ENCODE measurements around the gene KIAA1958.

GRCh38 chr9:112552229-112553056 lies 65.8 kb downstream of the KIAA1958 start:
- TF ChIP-seq, protein P1, sequence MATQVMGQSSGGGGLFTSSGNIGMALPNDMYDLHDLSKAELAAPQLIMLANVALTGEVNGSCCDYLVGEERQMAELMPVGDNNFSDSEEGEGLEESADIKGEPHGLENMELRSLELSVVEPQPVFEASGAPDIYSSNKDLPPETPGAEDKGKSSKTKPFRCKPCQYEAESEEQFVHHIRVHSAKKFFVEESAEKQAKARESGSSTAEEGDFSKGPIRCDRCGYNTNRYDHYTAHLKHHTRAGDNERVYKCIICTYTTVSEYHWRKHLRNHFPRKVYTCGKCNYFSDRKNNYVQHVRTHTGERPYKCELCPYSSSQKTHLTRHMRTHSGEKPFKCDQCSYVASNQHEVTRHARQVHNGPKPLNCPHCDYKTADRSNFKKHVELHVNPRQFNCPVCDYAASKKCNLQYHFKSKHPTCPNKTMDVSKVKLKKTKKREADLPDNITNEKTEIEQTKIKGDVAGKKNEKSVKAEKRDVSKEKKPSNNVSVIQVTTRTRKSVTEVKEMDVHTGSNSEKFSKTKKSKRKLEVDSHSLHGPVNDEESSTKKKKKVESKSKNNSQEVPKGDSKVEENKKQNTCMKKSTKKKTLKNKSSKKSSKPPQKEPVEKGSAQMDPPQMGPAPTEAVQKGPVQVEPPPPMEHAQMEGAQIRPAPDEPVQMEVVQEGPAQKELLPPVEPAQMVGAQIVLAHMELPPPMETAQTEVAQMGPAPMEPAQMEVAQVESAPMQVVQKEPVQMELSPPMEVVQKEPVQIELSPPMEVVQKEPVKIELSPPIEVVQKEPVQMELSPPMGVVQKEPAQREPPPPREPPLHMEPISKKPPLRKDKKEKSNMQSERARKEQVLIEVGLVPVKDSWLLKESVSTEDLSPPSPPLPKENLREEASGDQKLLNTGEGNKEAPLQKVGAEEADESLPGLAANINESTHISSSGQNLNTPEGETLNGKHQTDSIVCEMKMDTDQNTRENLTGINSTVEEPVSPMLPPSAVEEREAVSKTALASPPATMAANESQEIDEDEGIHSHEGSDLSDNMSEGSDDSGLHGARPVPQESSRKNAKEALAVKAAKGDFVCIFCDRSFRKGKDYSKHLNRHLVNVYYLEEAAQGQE (IDR thresholded peaks at IDR 0.05; ENCODE audit: low read depth), result no peak
- TF ChIP-seq EP300 (IDR thresholded peaks at IDR 0.05; ENCODE audit: borderline replicate concordance) (no peak), TCF12 (IDR thresholded peaks at IDR 0.05; ENCODE audit: low read depth) (no peak)

Data from Ishikawa (cell line).